GM12873 (cell line): ENCODE data around the gene SH3RF2.

Experiments used
- CTCF ChIP-seq: IDR thresholded peaks from 2 replicates; pipeline ENCODE4 v1.5.1; 2012; ENCODE audit warnings: low read depth, mild to moderate bottlenecking, moderate library complexity, low read length, control low read depth; ENCODE audit not compliant: insufficient read depth; ENCODE audit errors: missing control alignments

SH3RF2 gene

DNA sequence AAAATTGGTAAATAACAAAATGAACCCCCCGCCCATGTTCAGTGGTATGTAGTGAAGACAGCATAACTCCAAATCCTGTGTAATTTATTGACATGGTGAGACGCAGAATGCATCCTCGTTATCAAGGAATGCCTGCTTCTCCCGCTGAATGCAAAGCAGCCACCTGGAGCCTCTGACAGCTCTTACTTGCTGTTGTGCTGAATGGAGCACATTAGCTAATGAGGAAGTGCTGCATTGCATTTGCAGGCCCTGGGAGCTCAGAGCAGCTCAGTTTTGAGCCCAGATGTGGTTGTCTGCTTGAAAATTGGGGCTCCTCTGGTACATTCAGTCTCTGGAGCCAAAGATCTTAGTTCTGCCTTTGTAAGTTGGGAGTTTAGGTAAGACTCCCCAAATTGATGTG lies 140.1 kb downstream of the SH3RF2 start:
- no peak for TF ChIP-seq CTCF

- TF ChIP-seq CTCF, result no peak
These were observed 142.2 kb downstream of the SH3RF2 start for GRCh38 chr5:146078566-146078965.

DNA sequence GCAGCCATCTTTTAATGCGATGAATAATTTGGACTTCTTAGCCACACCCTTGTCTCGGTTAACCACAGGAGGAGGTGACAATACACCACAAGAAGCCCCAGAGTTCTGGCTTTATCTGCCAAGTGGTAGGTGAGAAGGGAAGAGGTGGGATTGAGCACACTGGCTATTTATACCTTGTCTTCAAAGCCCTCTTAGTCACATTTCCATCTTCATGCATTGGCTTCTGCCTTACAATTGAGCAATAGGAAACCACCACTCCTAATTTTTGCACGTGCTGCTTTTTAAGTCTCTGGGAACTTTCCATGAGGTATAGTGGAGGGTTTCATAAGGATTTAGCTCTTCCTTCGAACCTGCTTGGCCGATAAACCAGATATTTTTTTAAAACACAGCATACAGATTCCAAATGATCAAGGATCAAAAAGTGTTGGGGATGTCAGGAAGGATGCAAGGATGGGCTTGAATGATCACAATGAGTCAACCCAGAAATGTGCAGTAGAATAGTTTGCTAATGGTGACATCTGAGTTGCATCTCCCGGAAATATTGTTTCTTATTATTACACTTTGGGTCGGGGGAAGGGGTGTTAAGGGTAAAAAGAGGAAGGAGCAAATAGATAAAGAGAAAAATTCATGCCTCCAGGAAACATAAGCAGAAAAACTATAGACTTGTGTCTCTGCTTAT lies 143.5 kb downstream of the SH3RF2 start:
- TF ChIP-seq CTCF, result no peak

- no peak for TF ChIP-seq CTCF
These were observed 145.2 kb downstream of the SH3RF2 start for GRCh38 chr5:146081556-146081955.

DNA sequence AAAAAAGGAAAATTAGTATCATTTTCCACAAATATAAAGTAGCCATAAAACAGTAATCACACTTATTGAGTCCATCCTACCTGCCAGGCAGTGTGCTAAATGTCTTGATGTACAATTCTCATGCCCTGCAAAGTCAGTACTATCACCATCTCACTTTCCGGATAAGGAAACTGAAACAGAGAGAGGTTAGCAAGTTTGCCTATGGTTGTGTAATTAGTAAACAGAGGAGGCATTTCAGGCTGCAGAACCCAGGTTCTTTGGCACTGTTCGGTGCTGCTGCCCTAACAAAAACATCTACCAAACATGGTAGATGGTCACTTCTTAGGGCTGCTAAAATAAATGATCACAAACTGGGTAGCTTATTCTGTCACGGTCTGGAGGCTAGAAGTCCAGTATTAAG lies 146.4 kb downstream of the SH3RF2 start:
- TF ChIP-seq CTCF, result no peak

DNA sequence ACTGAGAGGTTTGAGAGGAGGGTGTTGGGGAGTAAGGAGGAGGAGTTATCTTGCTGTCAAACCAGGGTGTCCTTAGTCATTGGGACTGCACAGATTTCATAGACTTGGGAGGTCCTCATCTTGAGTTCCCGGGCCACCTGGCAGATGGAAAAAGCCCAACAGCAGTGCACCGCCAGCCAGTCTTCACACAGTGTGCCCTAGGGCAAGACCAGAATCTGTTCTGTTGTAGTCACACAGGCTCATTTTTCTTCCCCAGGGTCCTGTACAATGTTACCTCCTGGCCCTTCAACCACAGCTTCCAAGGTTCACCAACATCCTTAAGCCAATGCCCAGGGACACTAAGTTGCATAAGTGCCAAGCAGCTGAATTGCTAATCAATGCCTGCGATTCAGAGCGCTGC lies 148.0 kb downstream of the SH3RF2 start:
- TF ChIP-seq CTCF, result no peak

- TF ChIP-seq CTCF, result no peak
These were observed 151.7 kb downstream of the SH3RF2 start for GRCh38 chr5:146088098-146088497.
